ENCODE data around the gene RABGAP1L. TPM values are rescaled to one million over a fixed set of nuclear protein-coding genes. Genes with fewer than 3 reads are reported as not detected.
A peak's percentile ranks its signal among the peaks of the same experiment; 100 is the strongest.

The RABGAP1L gene
- total and polyA plus RNA-seq, 2 of the 8 experiments (the other 6 are each of a cell fraction or from before 2014, with no cell fraction given) = 33.3 to 156 TPM

DNA sequence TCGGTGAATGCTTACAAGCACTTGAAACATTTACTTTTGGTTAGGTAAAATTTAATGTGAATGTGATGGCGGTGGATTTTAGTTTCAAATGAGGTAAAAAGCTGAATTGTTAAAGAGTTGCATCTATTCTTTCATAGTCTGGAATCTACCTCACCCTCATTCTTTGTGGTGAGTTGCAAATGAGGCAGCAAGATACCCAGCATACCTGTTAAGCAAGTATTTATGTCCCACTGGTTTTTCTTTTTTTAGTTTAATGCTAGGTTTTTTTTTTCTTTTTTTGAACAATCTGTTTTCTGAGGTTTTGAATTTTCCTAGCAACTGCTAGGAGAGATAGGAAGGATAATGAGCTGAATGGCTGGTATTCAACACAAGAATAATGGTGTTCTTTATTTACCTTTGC, 712.6 kb downstream of the RABGAP1L start (continued):
- TF ChIP-seq RBBP5 (IDR thresholded peaks at IDR 0.05; ENCODE audit: borderline replicate concordance, low read depth, low read length) (0 out of 2 replicates have a peak, but pooled peaks have one; percentile 22), SP1 (IDR thresholded peaks at IDR 0.05; ENCODE audit: low read depth, low read length) (peak; percentile 85), ASH2L (IDR thresholded peaks at IDR 0.05; ENCODE audit: low read length) (peak; percentile 38), TEAD4 (IDR thresholded peaks at IDR 0.05; ENCODE audit: low read depth, low read length) (peak; percentile 70; the same call in 1 of the 2 replicates), TAF1 (IDR thresholded peaks at IDR 0.05; ENCODE audit: low read depth, low read length) (0 out of 2 replicates have a peak, but pooled peaks have one; percentile 21), CHD1 (IDR thresholded peaks at IDR 0.05; ENCODE audit: low read depth, low read length) (no peak), POU5F1 (IDR thresholded peaks at IDR 0.05; ENCODE audit: low read depth, low read length) (no peak), SIX5 (IDR thresholded peaks at IDR 0.05; ENCODE audit: low read depth, low read length) (no peak), GTF2F1 (IDR thresholded peaks at IDR 0.05; ENCODE audit: borderline replicate concordance, low read depth, low read length) (no peak)
- TF ChIP-seq, protein P1, sequence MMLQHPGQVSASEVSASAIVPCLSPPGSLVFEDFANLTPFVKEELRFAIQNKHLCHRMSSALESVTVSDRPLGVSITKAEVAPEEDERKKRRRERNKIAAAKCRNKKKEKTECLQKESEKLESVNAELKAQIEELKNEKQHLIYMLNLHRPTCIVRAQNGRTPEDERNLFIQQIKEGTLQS (IDR thresholded peaks at IDR 0.05; ENCODE audit: insufficient read depth, low read depth, low read length) = no peak
- TF ChIP-seq, protein P2, sequence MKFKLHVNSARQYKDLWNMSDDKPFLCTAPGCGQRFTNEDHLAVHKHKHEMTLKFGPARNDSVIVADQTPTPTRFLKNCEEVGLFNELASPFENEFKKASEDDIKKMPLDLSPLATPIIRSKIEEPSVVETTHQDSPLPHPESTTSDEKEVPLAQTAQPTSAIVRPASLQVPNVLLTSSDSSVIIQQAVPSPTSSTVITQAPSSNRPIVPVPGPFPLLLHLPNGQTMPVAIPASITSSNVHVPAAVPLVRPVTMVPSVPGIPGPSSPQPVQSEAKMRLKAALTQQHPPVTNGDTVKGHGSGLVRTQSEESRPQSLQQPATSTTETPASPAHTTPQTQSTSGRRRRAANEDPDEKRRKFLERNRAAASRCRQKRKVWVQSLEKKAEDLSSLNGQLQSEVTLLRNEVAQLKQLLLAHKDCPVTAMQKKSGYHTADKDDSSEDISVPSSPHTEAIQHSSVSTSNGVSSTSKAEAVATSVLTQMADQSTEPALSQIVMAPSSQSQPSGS (IDR thresholded peaks at IDR 0.05; ENCODE audit: low read length) = 0 out of 2 replicates have a peak, but pooled peaks have one; percentile 4

All from H1 (cell line).